IMR-90 (cell line): ENCODE measurements around the gene LGALS9.

Experiments
- CHD1 ChIP-seq: IDR thresholded peaks from 2 replicates; pipeline ENCODE4 v1.6.1; 2012; ENCODE audit warnings: low read depth, low read length, improper control_type of control experiment
- TF ChIP-seq, protein P1 (sequence below): fragments of 150-350 bp; IDR thresholded peaks from 2 replicates; pipeline ENCODE4 v1.6.1; 2017; ENCODE audit warnings: mild to moderate bottlenecking, antibody characterized with exemption, low read length, low read depth
- TF ChIP-seq, protein P2 (sequence below): conservative IDR thresholded peaks from 2 replicates; pipeline ENCODE4 v1.5.1; 2012; ENCODE audit warnings: mild to moderate bottlenecking, low read depth, low read length, improper control_type of control experiment

DNA sequence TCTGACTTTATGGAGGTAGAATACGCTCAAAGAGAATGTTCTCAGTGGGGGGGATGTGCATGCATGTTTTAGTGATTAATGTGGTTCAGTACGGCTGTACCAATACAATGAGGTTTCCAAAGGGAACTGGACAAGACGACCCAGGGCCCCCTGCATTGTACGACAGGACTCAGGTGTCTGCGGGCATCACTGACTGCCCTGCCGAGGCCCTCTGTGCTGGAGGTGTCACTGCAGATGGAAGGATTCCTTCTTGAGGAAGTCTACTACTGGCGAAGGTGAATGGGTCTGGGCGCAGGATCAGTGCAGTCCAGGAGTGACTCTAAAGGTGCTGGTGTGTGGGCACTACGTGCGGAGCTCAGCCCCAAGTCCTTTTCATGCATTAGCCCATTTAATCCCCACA lies 3.5 kb upstream of the LGALS9 start:
- TF ChIP-seq, protein P1, sequence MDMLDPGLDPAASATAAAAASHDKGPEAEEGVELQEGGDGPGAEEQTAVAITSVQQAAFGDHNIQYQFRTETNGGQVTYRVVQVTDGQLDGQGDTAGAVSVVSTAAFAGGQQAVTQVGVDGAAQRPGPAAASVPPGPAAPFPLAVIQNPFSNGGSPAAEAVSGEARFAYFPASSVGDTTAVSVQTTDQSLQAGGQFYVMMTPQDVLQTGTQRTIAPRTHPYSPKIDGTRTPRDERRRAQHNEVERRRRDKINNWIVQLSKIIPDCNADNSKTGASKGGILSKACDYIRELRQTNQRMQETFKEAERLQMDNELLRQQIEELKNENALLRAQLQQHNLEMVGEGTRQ = no peak
- TF ChIP-seq, protein P2, sequence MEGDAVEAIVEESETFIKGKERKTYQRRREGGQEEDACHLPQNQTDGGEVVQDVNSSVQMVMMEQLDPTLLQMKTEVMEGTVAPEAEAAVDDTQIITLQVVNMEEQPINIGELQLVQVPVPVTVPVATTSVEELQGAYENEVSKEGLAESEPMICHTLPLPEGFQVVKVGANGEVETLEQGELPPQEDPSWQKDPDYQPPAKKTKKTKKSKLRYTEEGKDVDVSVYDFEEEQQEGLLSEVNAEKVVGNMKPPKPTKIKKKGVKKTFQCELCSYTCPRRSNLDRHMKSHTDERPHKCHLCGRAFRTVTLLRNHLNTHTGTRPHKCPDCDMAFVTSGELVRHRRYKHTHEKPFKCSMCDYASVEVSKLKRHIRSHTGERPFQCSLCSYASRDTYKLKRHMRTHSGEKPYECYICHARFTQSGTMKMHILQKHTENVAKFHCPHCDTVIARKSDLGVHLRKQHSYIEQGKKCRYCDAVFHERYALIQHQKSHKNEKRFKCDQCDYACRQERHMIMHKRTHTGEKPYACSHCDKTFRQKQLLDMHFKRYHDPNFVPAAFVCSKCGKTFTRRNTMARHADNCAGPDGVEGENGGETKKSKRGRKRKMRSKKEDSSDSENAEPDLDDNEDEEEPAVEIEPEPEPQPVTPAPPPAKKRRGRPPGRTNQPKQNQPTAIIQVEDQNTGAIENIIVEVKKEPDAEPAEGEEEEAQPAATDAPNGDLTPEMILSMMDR = no peak
- TF ChIP-seq CHD1 = no peak
